ENCODE measurements around the gene CASP9. TPM values are rescaled to one million over a fixed set of nuclear protein-coding genes. Genes with fewer than 3 reads are reported as not detected.

The CASP9 gene
- total RNA-seq, 1 experiment from 2014 or later: 8.0 TPM

DNA sequence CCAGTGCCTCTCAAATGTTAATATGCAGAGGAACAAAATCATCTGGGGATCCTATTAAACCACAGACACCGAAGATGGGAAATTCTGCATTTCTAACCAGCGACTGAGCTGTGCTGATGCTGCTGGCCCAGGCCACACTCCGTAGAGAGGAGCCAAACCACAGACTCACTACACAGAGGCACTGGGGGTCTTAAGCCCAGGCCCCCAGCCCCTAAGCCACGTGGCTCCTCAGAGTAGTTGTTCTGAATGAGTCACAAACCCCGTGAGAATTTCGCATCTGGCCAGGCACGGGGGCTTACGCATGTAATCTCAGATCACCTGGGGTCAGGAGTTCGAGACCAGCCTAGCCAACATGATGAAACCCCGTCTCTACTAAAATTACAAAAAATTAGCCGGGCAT lies 70.3 kb downstream of the CASP9 start:
- Histone ChIP-seq H2AFZ (ENCODE audit: low read length) (no peak overlapping the region), H3K27ac (ENCODE audit: low read length) (peak overlapping the region; percentile 18; the same call in 1 of the 2 replicates), H3F3A (ENCODE audit: low read length, unreplicated experiment) (no peaks in the 10 kb centered on the region), H3K9me3 (ENCODE audit: low read length) (no peaks in the 10 kb centered on the region), H3K4me2 (ENCODE audit: low read length) (0 out of 2 replicates have a peak overlapping the region, but pooled peaks have one; percentile 9), H3K9ac (ENCODE audit: low read length) (no peak overlapping the region), H3K36me3 (ENCODE audit: low read depth, low read length) (no peaks in the 10 kb centered on the region), H3K79me2 (ENCODE audit: low read length) (no peaks in the 10 kb centered on the region), H3K4me1 (ENCODE audit: insufficient read depth, low read length) (peaks cover 11% of the 10 kb centered on the region; the same call in 1 of the 2 replicates), H3K27me3 (ENCODE audit: low read length) (no peaks in the 10 kb centered on the region), H3K9me2 (replicated peaks; ENCODE audit: low read length) (no peaks in the 10 kb centered on the region), H3K4me3 (ENCODE audit: low read length) (no peak overlapping the region), H4K20me1 (ENCODE audit: low read length) (no peaks in the 10 kb centered on the region)
- intact Hi-C loops (cut with micrococcal nuclease): loop anchor here (5.0 kb wide), 1 partner anchor 49 kb away; no protein-coding TSS in a partner anchor
- ChIA-PET POLR2A (ENCODE audit: unreplicated experiment) (no interaction called here), CTCF (no interaction called here)
- DNase-seq (no peak), ATAC-seq (no peak)
- TF ChIP-seq EZH2phosphoT487 (IDR thresholded peaks at IDR 0.05; ENCODE audit: borderline replicate concordance, low read length) (no peak), EZH2 (IDR thresholded peaks at IDR 0.05; ENCODE audit: low read length, unreplicated experiment) (no peak)
- TF ChIP-seq, protein P1, sequence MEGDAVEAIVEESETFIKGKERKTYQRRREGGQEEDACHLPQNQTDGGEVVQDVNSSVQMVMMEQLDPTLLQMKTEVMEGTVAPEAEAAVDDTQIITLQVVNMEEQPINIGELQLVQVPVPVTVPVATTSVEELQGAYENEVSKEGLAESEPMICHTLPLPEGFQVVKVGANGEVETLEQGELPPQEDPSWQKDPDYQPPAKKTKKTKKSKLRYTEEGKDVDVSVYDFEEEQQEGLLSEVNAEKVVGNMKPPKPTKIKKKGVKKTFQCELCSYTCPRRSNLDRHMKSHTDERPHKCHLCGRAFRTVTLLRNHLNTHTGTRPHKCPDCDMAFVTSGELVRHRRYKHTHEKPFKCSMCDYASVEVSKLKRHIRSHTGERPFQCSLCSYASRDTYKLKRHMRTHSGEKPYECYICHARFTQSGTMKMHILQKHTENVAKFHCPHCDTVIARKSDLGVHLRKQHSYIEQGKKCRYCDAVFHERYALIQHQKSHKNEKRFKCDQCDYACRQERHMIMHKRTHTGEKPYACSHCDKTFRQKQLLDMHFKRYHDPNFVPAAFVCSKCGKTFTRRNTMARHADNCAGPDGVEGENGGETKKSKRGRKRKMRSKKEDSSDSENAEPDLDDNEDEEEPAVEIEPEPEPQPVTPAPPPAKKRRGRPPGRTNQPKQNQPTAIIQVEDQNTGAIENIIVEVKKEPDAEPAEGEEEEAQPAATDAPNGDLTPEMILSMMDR (conservative IDR thresholded peaks at IDR 0.05; ENCODE audit: low read depth, low read length): no peak
- no TSS peak for BruUV-seq (replicated peaks)

DNA sequence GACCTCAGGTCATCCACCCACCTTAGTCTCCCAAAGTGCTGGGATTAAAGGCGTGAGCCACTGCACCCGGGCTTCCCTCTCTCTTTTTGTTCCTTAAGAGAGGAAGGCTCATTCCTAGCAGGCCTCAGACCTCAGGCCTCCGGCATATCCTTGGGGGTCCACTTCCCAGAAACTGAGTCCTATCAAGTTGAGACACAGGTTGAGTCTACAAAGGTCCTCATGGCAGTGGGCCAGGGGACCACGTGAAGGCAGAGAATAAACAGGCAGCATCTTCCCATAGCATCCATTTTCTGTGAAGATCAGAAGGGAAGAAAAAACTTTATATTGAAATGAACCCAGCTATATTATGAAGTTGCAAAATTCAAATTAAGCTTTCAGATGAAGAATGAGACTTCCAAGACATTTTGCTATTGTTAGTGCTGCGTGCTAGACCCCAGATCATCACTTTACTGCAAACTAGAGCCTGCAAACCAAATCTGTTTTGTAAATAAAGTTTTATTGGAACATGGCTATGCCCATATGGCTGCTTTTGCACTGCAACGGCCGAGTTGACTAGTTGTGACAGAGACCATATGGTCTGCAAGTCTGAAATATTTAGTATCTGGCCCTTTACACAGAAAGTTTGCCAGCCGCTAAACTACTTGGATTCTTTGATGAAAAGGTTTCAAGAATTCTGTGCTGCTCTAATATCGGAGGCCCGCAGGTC lies 71.0 kb downstream of the CASP9 start:
- Histone ChIP-seq H3K27me3 (ENCODE audit: low read length) (no peaks in the 10 kb centered on the region), H3K9me2 (replicated peaks; ENCODE audit: low read length) (no peaks in the 10 kb centered on the region)
- POLR2A ChIA-PET (ENCODE audit: unreplicated experiment): no interaction called here

More for the DNA sequence above, 71.0 kb downstream of the CASP9 start:
- ATAC-seq (no peak), DNase-seq (no peak)
- no peaks in the 10 kb centered on the region for H3K79me2 ChIP-seq (ENCODE audit: low read length)
- TF ChIP-seq EZH2 (IDR thresholded peaks at IDR 0.05; ENCODE audit: low read length, unreplicated experiment): no peak
- TF ChIP-seq EZH2phosphoT487 (IDR thresholded peaks at IDR 0.05; ENCODE audit: borderline replicate concordance, low read length): no peak
- TF ChIP-seq, protein P1 (conservative IDR thresholded peaks at IDR 0.05; ENCODE audit: low read depth, low read length): no peak
- H3K4me1 ChIP-seq (ENCODE audit: insufficient read depth, low read length): peaks cover 11% of the 10 kb centered on the region; the same call in 1 of the 2 replicates
- H3F3A ChIP-seq (ENCODE audit: low read length, unreplicated experiment): no peaks in the 10 kb centered on the region
- no peaks in the 10 kb centered on the region for H3K36me3 ChIP-seq (ENCODE audit: low read depth, low read length)
- CTCF ChIA-PET: no interaction called here
- no peak overlapping the region for H2AFZ ChIP-seq (ENCODE audit: low read length)
- intact Hi-C loops (cut with micrococcal nuclease): loop anchor here (5.0 kb wide), 1 partner anchor 49 kb away; no protein-coding TSS in a partner anchor
- H3K27ac ChIP-seq (ENCODE audit: low read length): no peak overlapping the region
- H3K9ac ChIP-seq (ENCODE audit: low read length): no peak overlapping the region
- no peaks in the 10 kb centered on the region for H4K20me1 ChIP-seq (ENCODE audit: low read length)
- H3K4me3 ChIP-seq (ENCODE audit: low read length): no peak overlapping the region
- no peaks in the 10 kb centered on the region for H3K9me3 ChIP-seq (ENCODE audit: low read length)
- BruUV-seq (replicated peaks): no TSS peak
- H3K4me2 ChIP-seq (ENCODE audit: low read length): no peak overlapping the region
